HG03066 (cell line): ENCODE results near the gene TRPV5.

ENCODE experiments used
- ATAC-seq: cut with Tn5 transposase; IDR thresholded peaks from one replicate; pipeline ENCODE4 v1.9.1; 2021; ENCODE audit warnings: low read depth; ENCODE audit not compliant: unreplicated experiment

TRPV5 gene

GRCh38 chr7:142913051-142913450 is 20.5 kb downstream of the TRPV5 start:
- ATAC-seq: no peak

GRCh38 chr7:142910481-142910880 is 23.1 kb downstream of the TRPV5 start:
- ATAC-seq: no peak

GRCh38 chr7:142910031-142910433 is 23.5 kb downstream of the TRPV5 start:
- ATAC-seq: no peak

GRCh38 chr7:142908921-142909890 is 24.3 kb downstream of the TRPV5 start:
- no peak for ATAC-seq

GRCh38 chr7:142908290-142908689 is 25.3 kb downstream of the TRPV5 start:
- ATAC-seq: no peak

- ATAC-seq: no peak
Observed at GRCh38 chr7:142906643-142907042, 26.9 kb downstream of the TRPV5 start.

- no peak for ATAC-seq
Observed at GRCh38 chr7:142905759-142906158, 27.8 kb downstream of the TRPV5 start.

GRCh38 chr7:142904128-142904527 is 29.4 kb downstream of the TRPV5 start:
- ATAC-seq: no peak

GRCh38 chr7:142901426-142902259 is 31.9 kb downstream of the TRPV5 start:
- no peak for ATAC-seq

GRCh38 chr7:142899661-142900060 is 33.9 kb downstream of the TRPV5 start:
- no peak for ATAC-seq

- no peak for ATAC-seq
Observed at GRCh38 chr7:142898377-142899170, 35.0 kb downstream of the TRPV5 start.

GRCh38 chr7:142897691-142898090 is 35.9 kb downstream of the TRPV5 start:
- no peak for ATAC-seq

GRCh38 chr7:142896741-142897379 is 36.7 kb downstream of the TRPV5 start:
- no peak for ATAC-seq

GRCh38 chr7:142896151-142896550 is 37.4 kb downstream of the TRPV5 start:
- ATAC-seq: no peak

GRCh38 chr7:142894985-142895593 is 38.5 kb downstream of the TRPV5 start:
- ATAC-seq: no peak

GRCh38 chr7:142894112-142894984 is 39.2 kb downstream of the TRPV5 start:
- no peak for ATAC-seq

GRCh38 chr7:142892951-142893350 is 40.6 kb downstream of the TRPV5 start:
- no peak for ATAC-seq

GRCh38 chr7:142891490-142892082 is 42.0 kb downstream of the TRPV5 start:
- ATAC-seq: no peak
